A549 (cell line): ENCODE measurements around the gene ESPNL. TPM values are rescaled to one million over a fixed set of nuclear protein-coding genes. Genes with fewer than 3 reads are reported as not detected.

Experiments
- ATAC-seq, 2 experiments: fragments of 200-7000 bp in 1 of 2; fragments of >200 bp in 1 of 2; cut with Nextera tagmentation in 1 of 2; cut with Tn5 transposase in 1 of 2; 3 replicates each; pipeline versions ENCODE4 v1.8.0 to v1.9.1; 2018 to 2020; ENCODE audit warnings: mild to moderate bottlenecking in 1 of 2, moderate library complexity in 1 of 2
- CTCF ChIA-PET: fragments of 300-600 bp; sonication (Branson Sonifier 250); formaldehyde crosslinking; extraction: SDS; loops from one replicate; lab custom pipeline; 2021; ENCODE audit warnings: antibody characterized with exemption, inconsistent platforms; lab: Yijun Ruan, JAX
- POLR2A ChIA-PET: fragments of 350-600 bp; formaldehyde crosslinking; extraction: SDS; loops from one replicate; lab custom pipeline; 2021; ENCODE audit warnings: antibody characterized with exemption, inconsistent platforms; lab: Yijun Ruan, JAX
- DNase-seq, 2 experiments: peaks; one replicate each; pipeline versions ENCODE4 v3.0.0 to v3.0.0-alpha.2; 2011 to 2016; ENCODE audit warnings: low read depth in 1 of 2, low spot score in 1 of 2
- FAIRE-seq: peaks from 2 replicates; lab custom pipeline; 2011; peaks lifted over from hg19 to GRCh38; lab: Jason Lieb, UNC
- H3K27ac ChIP-seq, 2 experiments: fragments of >200 bp; sonication (Bioruptor Twin); formaldehyde crosslinking; 3 replicates each; pipeline ENCODE4 v1.5.1; 2016 to 2017
- H3K4me1 ChIP-seq: fragments of >200 bp; sonication (Bioruptor Twin); formaldehyde crosslinking; 3 replicates; pipeline ENCODE4 v1.6.1; 2016
- H3K4me2 ChIP-seq: fragments of >200 bp; sonication (Bioruptor Twin); formaldehyde crosslinking; 3 replicates; pipeline ENCODE4 v1.6.1; 2016
- H3K4me3 ChIP-seq: fragments of >200 bp; sonication (Bioruptor Twin); formaldehyde crosslinking; 3 replicates; pipeline ENCODE4 v1.5.1; 2016
- H3K9me3 ChIP-seq: fragments of >200 bp; sonication (Bioruptor Twin); formaldehyde crosslinking; 3 replicates; pipeline ENCODE4 v1.6.1; 2016
- E2F6 ChIP-seq: IDR thresholded peaks from 2 replicates; pipeline ENCODE4 v1.6.1; 2012; ENCODE audit warnings: low read depth, borderline replicate concordance
- EHF ChIP-seq: fragments of 250-450 bp; sonication (Bioruptor Pico); IDR thresholded peaks from 2 replicates; pipeline ENCODE4 v1.5.0; 2020; ENCODE audit warnings: mild to moderate bottlenecking
- EHMT2 ChIP-seq: fragments of 200-600 bp; sonication (generic); IDR thresholded peaks from 2 replicates; pipeline ENCODE4 v1.6.1; 2016; ENCODE audit warnings: antibody characterized with exemption, low read depth, mild to moderate bottlenecking, moderate library complexity
- FOSB ChIP-seq: fragments of 250-450 bp; sonication (Bioruptor Pico); IDR thresholded peaks from 2 replicates; pipeline ENCODE4 v1.5.0; 2020; ENCODE audit warnings: mild to moderate bottlenecking, moderate library complexity
- FOXS1 ChIP-seq: fragments of 250-450 bp; sonication (Bioruptor Pico); IDR thresholded peaks from 2 replicates; pipeline ENCODE4 v1.5.0; 2020; ENCODE audit warnings: mild to moderate bottlenecking, moderate library complexity
- HDAC2 ChIP-seq: fragments of 200-600 bp; sonication (generic); IDR thresholded peaks from 2 replicates; pipeline ENCODE4 v1.6.1; 2016
- HEYL ChIP-seq: fragments of 250-450 bp; sonication (Bioruptor Pico); IDR thresholded peaks from 2 replicates; pipeline ENCODE4 v1.8.0; 2021; ENCODE audit warnings: mild to moderate bottlenecking, moderate library complexity
- HOXA7 ChIP-seq: fragments of 250-450 bp; sonication (Bioruptor Pico); IDR thresholded peaks from 2 replicates; pipeline ENCODE4 v1.5.0; 2020; ENCODE audit warnings: mild to moderate bottlenecking, moderate library complexity
- JUN ChIP-seq, 2 experiments: fragments of >200 bp; sonication (Bioruptor Twin); formaldehyde crosslinking; IDR thresholded peaks; 2 replicates in 1 of 2; 3 replicates in 1 of 2; pipeline ENCODE4 v1.6.1; 2016 to 2017
- JUNB ChIP-seq: fragments of >200 bp; sonication (Bioruptor Twin); formaldehyde crosslinking; IDR thresholded peaks from 2 replicates; pipeline ENCODE4 v1.6.1; 2016
- KDM5A ChIP-seq: fragments of 200-600 bp; sonication (generic); IDR thresholded peaks from 2 replicates; pipeline ENCODE4 v1.6.1; 2016; ENCODE audit warnings: antibody characterized with exemption, mild to moderate bottlenecking
- MAFK ChIP-seq: fragments of 450-650 bp; IDR thresholded peaks from 2 replicates; pipeline ENCODE4 v1.6.1; 2014; ENCODE audit not compliant: partially characterized antibody
- MAX ChIP-seq: IDR thresholded peaks from 2 replicates; pipeline ENCODE4 v1.6.1; 2012
- NPAS2 ChIP-seq: fragments of 250-450 bp; sonication (Bioruptor Pico); IDR thresholded peaks from 2 replicates; pipeline ENCODE4 v1.8.0; 2022; ENCODE audit warnings: mild to moderate bottlenecking, moderate library complexity, borderline replicate concordance
- PHF8 ChIP-seq: fragments of 200-600 bp; sonication (generic); IDR thresholded peaks from 2 replicates; pipeline ENCODE4 v1.6.1; 2016; ENCODE audit warnings: low read depth, mild to moderate bottlenecking, antibody characterized with exemption, moderate library complexity, borderline replicate concordance
- SREBF2 ChIP-seq: fragments of 450-650 bp; IDR thresholded peaks from 2 replicates; pipeline ENCODE4 v1.6.1; 2014; ENCODE audit warnings: mild to moderate bottlenecking, moderate library complexity
- TFCP2L1 ChIP-seq: fragments of 250-450 bp; sonication (Bioruptor Pico); IDR thresholded peaks from 2 replicates; pipeline ENCODE4 v1.5.0; 2021; ENCODE audit warnings: mild to moderate bottlenecking
- ZC3H11A ChIP-seq: fragments of 450-650 bp; IDR thresholded peaks from 2 replicates; pipeline ENCODE4 v1.6.1; 2014; ENCODE audit warnings: antibody characterized with exemption, mild to moderate bottlenecking
- ZFP36 ChIP-seq: fragments of 450-650 bp; IDR thresholded peaks from 2 replicates; pipeline ENCODE4 v1.6.1; 2014; ENCODE audit warnings: borderline replicate concordance; ENCODE audit not compliant: partially characterized antibody
- ZNF302 ChIP-seq: fragments of 250-450 bp; sonication (Bioruptor Pico); IDR thresholded peaks from 2 replicates; pipeline ENCODE4 v1.9.0; 2021; ENCODE audit warnings: inconsistent platforms, mild to moderate bottlenecking, moderate library complexity
- WGBS: methylation state at CpG from one replicate; pipeline ENCODE4 v1.1.6; 2017; ENCODE audit errors: missing lambda C conversion rate; 5-methylcytosine and 5-hydroxymethylcytosine counted together
- polyA plus RNA-seq, 4 experiments: library from polyadenylated mRNA; depleted of rRNA in 3 of 4; stranded (reverse); fragments of >200 nt; fragmentation: RNase III in 1 of 4; extraction: RNeasy Plus Mini Kit Qiagen cat#74134 plus additional on column Dnase treatment in 1 of 4; gene quantifications; 2 replicates in 3 of 4; 3 replicates in 1 of 4; pipeline ENCODE4 v1.2.3, GENCODE V29; 2011 to 2017
- TF ChIP-seq, protein P1 (sequence below): IDR thresholded peaks from 2 replicates; pipeline ENCODE4 v1.6.1; 2012
- TF ChIP-seq, protein P2 (sequence below): fragments of >200 bp; sonication (Bioruptor Twin); formaldehyde crosslinking; IDR thresholded peaks from 2 replicates; pipeline ENCODE4 v1.6.1; 2016
- TF ChIP-seq, protein P3 (sequence below): fragments of 250-450 bp; sonication (Bioruptor Pico); IDR thresholded peaks from 2 replicates; pipeline ENCODE4 v1.5.0; 2020; ENCODE audit warnings: low read depth, mild to moderate bottlenecking, moderate library complexity

Gene ESPNL
- polyA plus RNA-seq, 2 of the 4 experiments (the other 2 are of a cell fraction), result 0.04 to 0.22 TPM

DNA sequence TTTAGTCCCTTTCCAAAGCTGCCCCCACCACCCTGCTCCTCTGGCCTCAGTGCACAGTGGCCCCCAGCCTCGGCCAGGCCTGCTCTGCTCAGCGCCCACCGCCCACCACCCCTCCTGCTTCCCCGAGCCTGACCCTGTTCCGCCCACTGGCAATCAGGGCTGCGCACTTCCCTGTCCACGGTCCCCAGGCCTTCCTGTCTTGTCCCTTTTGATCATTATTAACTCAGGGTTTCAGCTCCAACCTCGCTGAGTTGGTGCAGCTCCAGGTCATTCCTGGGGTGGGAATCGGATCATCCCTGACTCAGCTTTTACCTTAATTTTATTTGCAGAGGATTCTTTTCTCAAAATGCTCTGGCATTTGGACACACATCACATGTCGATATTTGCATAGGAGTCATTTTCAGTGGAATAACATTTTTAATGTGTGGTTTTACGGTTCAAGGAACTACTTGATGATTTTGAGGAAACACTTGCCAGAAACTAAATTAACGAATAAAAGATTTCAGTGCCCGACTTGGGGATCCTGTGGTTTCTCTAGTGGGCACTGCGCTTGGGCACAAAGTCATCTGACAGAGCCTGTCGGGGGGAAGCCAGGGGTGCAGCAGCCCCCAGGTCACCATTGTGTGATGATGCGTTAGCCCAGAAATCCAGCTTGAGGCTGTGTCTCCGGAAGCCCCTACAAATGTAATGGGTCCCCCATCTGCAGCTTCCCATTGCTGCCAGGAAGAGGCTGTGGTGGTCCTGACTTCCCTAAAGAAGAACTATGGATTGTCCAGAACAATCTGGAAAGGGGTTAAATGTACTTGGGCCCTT lies 1.0 kb upstream of the ESPNL start:
- no peaks in the 10 kb centered on the region for H3K9me3 ChIP-seq
- ATAC-seq, result no peak; a peak in 2 of 6 replicates
- ChIA-PET CTCF (interaction anchor here (1.2 kb wide), 1 partner anchor 41 kb away, joined by 4 read pairs; no protein-coding TSS in a partner anchor), POLR2A (no interaction called here)
- FAIRE-seq, result no peak
- no peak for DNase-seq
- H3K4me2 ChIP-seq, result no peak overlapping the region
- no peaks in the 10 kb centered on the region for H3K4me1 ChIP-seq
- WGBS, result 90% methylated on average over 17 of the region's 17 CpGs
- no peak overlapping the region for H3K27ac ChIP-seq
- TF ChIP-seq, protein P1, sequence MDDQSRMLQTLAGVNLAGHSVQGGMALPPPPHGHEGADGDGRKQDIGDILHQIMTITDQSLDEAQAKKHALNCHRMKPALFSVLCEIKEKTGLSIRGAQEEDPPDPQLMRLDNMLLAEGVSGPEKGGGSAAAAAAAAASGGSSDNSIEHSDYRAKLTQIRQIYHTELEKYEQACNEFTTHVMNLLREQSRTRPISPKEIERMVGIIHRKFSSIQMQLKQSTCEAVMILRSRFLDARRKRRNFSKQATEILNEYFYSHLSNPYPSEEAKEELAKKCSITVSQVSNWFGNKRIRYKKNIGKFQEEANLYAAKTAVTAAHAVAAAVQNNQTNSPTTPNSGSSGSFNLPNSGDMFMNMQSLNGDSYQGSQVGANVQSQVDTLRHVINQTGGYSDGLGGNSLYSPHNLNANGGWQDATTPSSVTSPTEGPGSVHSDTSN, result no peak
- no peak for TF ChIP-seq EHMT2
- TF ChIP-seq FOXS1 (CRISPR knock-in tag), result no peak
- TF ChIP-seq ZC3H11A, result no peak
- no peak for TF ChIP-seq PHF8
- TF ChIP-seq MAFK, result no peak
- no peak for TF ChIP-seq EHF (CRISPR knock-in tag)
- TF ChIP-seq FOSB (CRISPR knock-in tag), result no peak
- no peak for TF ChIP-seq ZFP36
- TF ChIP-seq, protein P2, sequence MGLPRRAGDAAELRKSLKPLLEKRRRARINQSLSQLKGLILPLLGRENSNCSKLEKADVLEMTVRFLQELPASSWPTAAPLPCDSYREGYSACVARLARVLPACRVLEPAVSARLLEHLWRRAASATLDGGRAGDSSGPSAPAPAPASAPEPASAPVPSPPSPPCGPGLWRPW, result no peak
- no peak for TF ChIP-seq NPAS2
- TF ChIP-seq HEYL (CRISPR knock-in tag), result no peak
- no peak for TF ChIP-seq HDAC2
- TF ChIP-seq, protein P3, sequence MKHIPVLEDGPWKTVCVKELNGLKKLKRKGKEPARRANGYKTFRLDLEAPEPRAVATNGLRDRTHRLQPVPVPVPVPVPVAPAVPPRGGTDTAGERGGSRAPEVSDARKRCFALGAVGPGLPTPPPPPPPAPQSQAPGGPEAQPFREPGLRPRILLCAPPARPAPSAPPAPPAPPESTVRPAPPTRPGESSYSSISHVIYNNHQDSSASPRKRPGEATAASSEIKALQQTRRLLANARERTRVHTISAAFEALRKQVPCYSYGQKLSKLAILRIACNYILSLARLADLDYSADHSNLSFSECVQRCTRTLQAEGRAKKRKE (CRISPR knock-in tag), result no peak
- TF ChIP-seq MAX, result no peak
- no peak for TF ChIP-seq KDM5A
- TF ChIP-seq E2F6, result no peak
- TF ChIP-seq ZNF302, result no peak
- no peak for TF ChIP-seq JUN (IDR thresholded peaks at IDR 0.05)
- H3K4me3 ChIP-seq, result no peak overlapping the region

GRCh38 chr2:238099714-238100048 lies 459 bp upstream of the ESPNL start:
- TF ChIP-seq ZFP36 (no peak), SREBF2 (no peak), TFCP2L1 (CRISPR knock-in tag) (no peak), MAX (no peak), HOXA7 (CRISPR knock-in tag) (no peak), JUNB (no peak)
- TF ChIP-seq, protein P3 (CRISPR knock-in tag), result no peak
- Histone ChIP-seq H3K4me2 (no peak overlapping the region), H3K9me3 (no peaks in the 10 kb centered on the region), H3K4me3 (no peak overlapping the region), H3K27ac (no peak overlapping the region), H3K4me1 (no peaks in the 10 kb centered on the region)
- FAIRE-seq (no peak), DNase-seq (no peak), ATAC-seq (no peak)
- ChIA-PET CTCF (interaction anchor here (0.9 to 1.2 kb wide), 2 partner anchors 38 to 40 kb away, joined by 3 to 4 read pairs; partner anchors contain the start of gene SCLY), POLR2A (no interaction called here)
- 100% methylated on average over 4 of the region's 10 CpGs for WGBS
